Vagina (tissue), 2 donors: ENCODE measurements around the gene MTCL1. TPM values are rescaled to one million over a fixed set of nuclear protein-coding genes. Genes with fewer than 3 reads are reported as not detected.

ENCODE experiments used
- DNase-seq, 2 donors: peaks; one replicate each; pipeline ENCODE4 v3.0.0-alpha.2; 2017; ENCODE audit errors: extremely low spot score in 2 of 2
- H3K27ac ChIP-seq: fragments of 200-600 bp; sonication (generic); one replicate; pipeline ENCODE4 v1.5.1; 2019
- H3K27me3 ChIP-seq: fragments of 200-600 bp; sonication (generic); one replicate; pipeline ENCODE4 v1.5.1; 2019
- H3K36me3 ChIP-seq, 2 donors: fragments of 200-600 bp; sonication (generic); one replicate each; pipeline ENCODE4 v1.5.1; 2017 to 2019
- H3K4me1 ChIP-seq: fragments of 200-600 bp; sonication (generic); one replicate; pipeline ENCODE4 v1.5.1; 2019
- H3K4me3 ChIP-seq, 2 donors: fragments of 200-600 bp; sonication (generic); 1 replicate in 1 of 2; 2 replicates in 1 of 2; pipeline ENCODE4 v1.5.1; 2016 to 2019
- H3K9me3 ChIP-seq: fragments of 200-600 bp; sonication (generic); one replicate; pipeline ENCODE4 v1.5.1; 2019
- POLR2A ChIP-seq, 2 donors: fragments of 450-650 bp; IDR thresholded peaks; one replicate each; pipeline ENCODE4 v1.6.1; 2017; ENCODE audit warnings: antibody characterized with exemption in 2 of 2, mild to moderate bottlenecking in 2 of 2, moderate library complexity in 2 of 2
- POLR2AphosphoS5 ChIP-seq, 2 donors: sonication (generic); formaldehyde crosslinking; IDR thresholded peaks; one replicate each; pipeline ENCODE4 v1.9.0; 2017; ENCODE audit warnings: antibody characterized with exemption in 2 of 2, mild to moderate bottlenecking in 2 of 2, low read depth in 1 of 2; ENCODE audit not compliant: insufficient read depth in 1 of 2
- intact Hi-C: fragments of 100-400 bp; cut with DNase I; formaldehyde crosslinking; loops from one replicate; pipeline ENCODE4 v1.15.1; 2023
- total RNA-seq: library from RNA; depleted of rRNA; stranded (reverse); fragments of >200 nt; gene quantifications from one replicate; pipeline ENCODE4 v1.2.3, GENCODE V29; 2016
- TF ChIP-seq, protein P1 (sequence below), 3 experiments: fragments of 450-650 bp in 2 of 3; fragments of 200-600 bp in 1 of 3; sonication (generic) in 1 of 3; IDR thresholded peaks; one replicate each; pipeline ENCODE4 v1.5.1; 2017 to 2019; ENCODE audit warnings: antibody characterized with exemption in 3 of 3, mild to moderate bottlenecking in 2 of 3, moderate library complexity in 2 of 3

The MTCL1 gene
- total RNA-seq, 1 donor from 2014 or later = 23.6 TPM

DNA sequence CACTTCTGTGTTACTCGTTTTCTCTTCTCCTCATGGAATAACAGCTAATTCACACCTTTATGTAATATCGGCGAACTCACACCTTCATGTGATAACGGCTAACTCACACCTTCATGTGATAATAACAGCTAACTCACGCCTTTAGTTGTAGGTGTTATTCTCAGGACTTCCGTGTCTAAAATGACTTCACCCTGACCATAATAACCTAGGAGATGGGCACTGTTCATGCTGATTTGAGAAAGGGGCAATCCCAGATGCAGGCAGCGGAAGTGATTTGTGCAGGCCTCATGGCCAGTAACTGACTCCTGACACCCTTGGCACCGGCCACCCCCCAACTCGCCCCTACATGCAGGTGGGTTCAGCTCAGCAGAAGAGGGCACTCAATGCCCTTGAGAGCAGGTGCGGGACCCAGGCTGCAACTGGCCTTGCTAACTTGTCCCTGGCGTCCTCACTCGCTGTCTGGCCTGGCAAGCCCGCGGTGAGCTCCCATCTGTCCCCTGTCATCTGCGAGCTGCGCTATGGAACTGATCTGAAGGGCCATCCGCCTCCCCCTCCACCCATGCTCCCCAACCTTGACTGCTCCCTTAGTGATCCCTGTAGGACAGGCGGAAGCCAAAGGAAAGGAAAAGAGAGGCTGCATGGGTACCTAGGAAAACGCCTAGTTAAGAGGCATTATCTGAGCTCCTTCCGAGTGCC is 42.6 kb upstream of the MTCL1 start:
- Histone ChIP-seq H3K27me3 (no peaks in the 10 kb centered on the region), H3K9me3 (no peaks in the 10 kb centered on the region), H3K4me3 (no peak overlapping the region), H3K36me3 (no peaks in the 10 kb centered on the region), H3K4me1 (peaks cover 6% of the 10 kb centered on the region), H3K27ac (no peak overlapping the region)
- TF ChIP-seq POLR2AphosphoS5 (IDR thresholded peaks at IDR 0.05; ENCODE audit: insufficient read depth in 1 of 2, low read depth in 1 of 2) = no peak
- TF ChIP-seq POLR2A (IDR thresholded peaks at IDR 0.05) = no peak
- TF ChIP-seq, protein P1, sequence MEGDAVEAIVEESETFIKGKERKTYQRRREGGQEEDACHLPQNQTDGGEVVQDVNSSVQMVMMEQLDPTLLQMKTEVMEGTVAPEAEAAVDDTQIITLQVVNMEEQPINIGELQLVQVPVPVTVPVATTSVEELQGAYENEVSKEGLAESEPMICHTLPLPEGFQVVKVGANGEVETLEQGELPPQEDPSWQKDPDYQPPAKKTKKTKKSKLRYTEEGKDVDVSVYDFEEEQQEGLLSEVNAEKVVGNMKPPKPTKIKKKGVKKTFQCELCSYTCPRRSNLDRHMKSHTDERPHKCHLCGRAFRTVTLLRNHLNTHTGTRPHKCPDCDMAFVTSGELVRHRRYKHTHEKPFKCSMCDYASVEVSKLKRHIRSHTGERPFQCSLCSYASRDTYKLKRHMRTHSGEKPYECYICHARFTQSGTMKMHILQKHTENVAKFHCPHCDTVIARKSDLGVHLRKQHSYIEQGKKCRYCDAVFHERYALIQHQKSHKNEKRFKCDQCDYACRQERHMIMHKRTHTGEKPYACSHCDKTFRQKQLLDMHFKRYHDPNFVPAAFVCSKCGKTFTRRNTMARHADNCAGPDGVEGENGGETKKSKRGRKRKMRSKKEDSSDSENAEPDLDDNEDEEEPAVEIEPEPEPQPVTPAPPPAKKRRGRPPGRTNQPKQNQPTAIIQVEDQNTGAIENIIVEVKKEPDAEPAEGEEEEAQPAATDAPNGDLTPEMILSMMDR (IDR thresholded peaks at IDR 0.05) = no peak
- intact Hi-C loops = no loop called here
- DNase-seq = no peak

DNA sequence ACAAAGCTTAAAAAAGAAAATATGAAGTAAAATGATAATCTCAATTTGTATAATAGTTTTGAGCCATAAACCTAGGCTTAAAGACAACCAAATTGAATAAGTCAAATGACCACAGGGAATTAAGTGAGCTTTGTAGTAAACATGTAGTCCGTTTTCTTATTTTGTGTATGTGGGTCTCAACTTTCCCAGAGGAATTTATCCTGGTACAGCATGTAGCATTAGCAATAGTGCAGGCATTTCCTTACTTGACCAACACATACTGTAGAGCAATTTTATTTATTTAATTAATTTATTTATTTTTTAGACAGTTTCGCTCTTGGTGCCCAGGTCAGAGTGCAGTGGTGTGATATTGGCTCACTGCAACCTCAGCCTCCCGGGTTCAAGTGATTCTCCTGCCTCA is 37.5 kb upstream of the MTCL1 start:
- H3K4me1 ChIP-seq = no peaks in the 10 kb centered on the region
- no peaks in the 10 kb centered on the region for H3K36me3 ChIP-seq
- no peak overlapping the region for H3K27ac ChIP-seq
- intact Hi-C loops = no loop called here
- DNase-seq = no peak
- H3K27me3 ChIP-seq = no peaks in the 10 kb centered on the region
- H3K9me3 ChIP-seq = no peaks in the 10 kb centered on the region
- no peak overlapping the region for H3K4me3 ChIP-seq
- TF ChIP-seq, protein P1 (IDR thresholded peaks at IDR 0.05) = no peak
- TF ChIP-seq POLR2AphosphoS5 (IDR thresholded peaks at IDR 0.05; ENCODE audit: insufficient read depth in 1 of 2, low read depth in 1 of 2) (no peak), POLR2A (IDR thresholded peaks at IDR 0.05) (no peak)

DNA sequence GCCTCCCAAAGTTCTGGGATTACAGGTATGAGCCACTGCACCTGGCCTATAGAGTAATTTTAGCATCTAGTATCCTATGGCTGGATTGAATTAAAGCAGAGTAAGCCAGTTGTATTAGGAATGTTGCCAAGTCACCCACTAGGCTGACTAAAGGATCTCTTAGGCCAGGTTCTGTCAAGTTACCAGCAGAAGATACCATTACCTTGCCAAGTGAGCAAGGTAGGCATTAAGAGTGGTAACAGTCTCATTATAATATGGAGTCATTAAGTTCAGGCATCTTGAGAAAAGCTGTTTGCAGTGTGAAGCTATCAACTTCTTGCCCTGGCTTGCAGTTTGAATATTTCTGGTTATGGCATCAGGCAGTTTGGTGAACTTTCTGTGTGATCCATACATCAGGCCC is 37.0 kb upstream of the MTCL1 start:
- Histone ChIP-seq H3K36me3 (no peaks in the 10 kb centered on the region), H3K27ac (no peak overlapping the region), H3K4me1 (no peaks in the 10 kb centered on the region), H3K27me3 (no peaks in the 10 kb centered on the region), H3K9me3 (no peaks in the 10 kb centered on the region), H3K4me3 (no peak overlapping the region)
- intact Hi-C loops = no loop called here
- no peak for DNase-seq
- TF ChIP-seq, protein P1 (IDR thresholded peaks at IDR 0.05) = no peak
- no peak for TF ChIP-seq POLR2AphosphoS5 (IDR thresholded peaks at IDR 0.05; ENCODE audit: insufficient read depth in 1 of 2, low read depth in 1 of 2)
- TF ChIP-seq POLR2A (IDR thresholded peaks at IDR 0.05) = no peak

DNA sequence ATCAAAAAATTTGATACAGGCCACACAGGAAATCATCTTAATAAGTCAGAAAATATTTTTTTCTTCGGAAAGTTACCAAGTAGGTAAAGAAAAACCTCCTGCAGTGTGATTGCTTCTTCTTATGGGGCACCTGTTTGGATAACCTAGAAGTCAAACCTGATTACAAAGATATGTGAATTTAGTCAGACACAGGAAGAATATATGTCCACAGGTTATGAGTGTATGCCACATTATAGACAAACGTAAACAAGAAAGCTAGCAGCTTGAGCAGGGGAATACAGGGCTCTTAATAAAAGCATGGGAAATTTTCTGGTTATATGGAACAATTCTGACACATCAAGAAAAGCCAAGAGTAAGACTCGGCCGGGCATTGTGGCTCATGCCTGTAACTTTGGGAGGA is 35.8 kb upstream of the MTCL1 start:
- no peak overlapping the region for H3K4me3 ChIP-seq
- TF ChIP-seq, protein P1 (IDR thresholded peaks at IDR 0.05) = no peak
- TF ChIP-seq POLR2A (IDR thresholded peaks at IDR 0.05) = no peak
- no peak for TF ChIP-seq POLR2AphosphoS5 (IDR thresholded peaks at IDR 0.05; ENCODE audit: insufficient read depth in 1 of 2, low read depth in 1 of 2)
- DNase-seq = no peak
- no peaks in the 10 kb centered on the region for H3K36me3 ChIP-seq
- no peaks in the 10 kb centered on the region for H3K4me1 ChIP-seq
- H3K27me3 ChIP-seq = no peaks in the 10 kb centered on the region
- H3K9me3 ChIP-seq = no peaks in the 10 kb centered on the region
- intact Hi-C loops = no loop called here
- no peak overlapping the region for H3K27ac ChIP-seq
